GM18868 (cell line): Measurements from ENCODE around the gene SNRPA.
"Not testable (repeated sequence)": the region's sequence is repeated elsewhere in the genome, so short reads cannot be mapped to it uniquely, and the experiment has no call there.

Source experiments
- ATAC-seq: cut with Tn5 transposase; IDR thresholded peaks from one replicate; pipeline ENCODE4 v1.9.1; 2021; ENCODE audit warnings: mild to moderate bottlenecking, moderate library complexity; ENCODE audit not compliant: unreplicated experiment

The SNRPA gene

DNA sequence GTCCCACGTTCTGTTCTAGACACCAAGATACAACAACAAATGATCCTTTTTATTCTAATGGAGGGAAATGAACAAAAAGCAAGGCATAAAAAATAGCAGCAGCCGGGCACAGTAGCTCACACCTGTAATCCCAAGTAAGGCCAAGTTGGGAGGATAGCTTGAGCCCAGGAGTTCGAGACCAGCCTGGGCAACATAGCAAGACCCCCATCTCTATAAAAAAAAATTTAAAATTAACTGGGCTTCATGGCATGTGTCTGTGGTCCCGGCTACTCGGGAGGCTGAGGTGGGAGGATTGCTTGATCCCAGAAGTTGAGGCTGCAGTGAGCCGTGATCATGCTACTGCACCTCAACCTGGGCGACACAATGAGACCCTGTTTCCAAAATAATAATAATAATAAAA lies 25.4 kb downstream of the SNRPA start:
- ATAC-seq: no peak

DNA sequence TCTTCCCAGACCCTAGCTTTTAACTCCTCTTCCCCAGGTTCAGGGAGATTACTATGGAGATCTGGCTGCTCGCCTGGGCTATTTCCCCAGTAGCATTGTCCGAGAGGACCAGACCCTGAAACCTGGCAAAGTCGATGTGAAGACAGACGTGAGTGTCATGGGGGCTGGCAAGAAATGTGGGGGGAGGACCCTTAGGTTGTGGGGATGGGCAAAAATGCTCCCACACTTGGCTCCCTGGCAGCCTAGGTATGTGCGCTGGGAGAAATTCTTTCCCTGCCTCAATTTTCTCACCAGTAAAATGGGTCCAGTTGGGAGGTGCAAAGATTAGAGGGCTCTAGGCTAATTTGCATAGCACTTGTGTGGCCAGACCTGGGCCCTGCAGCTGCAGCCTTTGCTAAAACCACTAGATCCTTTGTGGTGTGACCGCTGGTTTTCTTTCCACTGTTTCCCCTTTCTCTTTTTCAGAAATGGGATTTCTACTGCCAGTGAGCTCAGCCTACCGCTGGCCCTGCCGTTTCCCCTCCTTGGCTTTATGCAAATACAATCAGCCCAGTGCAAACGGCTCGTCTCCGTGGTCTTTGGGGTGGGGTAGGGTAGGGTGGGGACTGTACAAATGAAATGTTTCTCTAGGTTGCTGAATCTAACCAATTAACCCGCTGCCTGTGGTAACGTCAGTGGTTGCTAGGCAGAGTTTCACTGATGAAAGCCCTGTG lies 26.1 kb downstream of the SNRPA start:
- peak; percentile 65 for ATAC-seq

DNA sequence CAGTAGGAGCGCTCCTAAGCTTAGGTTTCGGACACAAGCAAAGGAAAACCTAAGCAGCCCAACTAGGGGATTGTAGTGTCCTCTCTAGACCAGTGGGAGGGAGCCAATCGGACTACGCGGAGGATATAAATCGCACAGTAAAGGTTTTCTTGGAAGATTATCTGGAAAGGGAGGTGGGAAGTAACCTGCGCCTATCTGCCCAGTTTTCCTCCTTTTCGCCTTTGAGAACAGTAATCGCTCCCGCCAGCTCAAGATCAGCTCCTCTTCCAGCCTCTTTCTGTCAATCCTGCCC lies 26.6 kb downstream of the SNRPA start:
- ATAC-seq: no peak

DNA sequence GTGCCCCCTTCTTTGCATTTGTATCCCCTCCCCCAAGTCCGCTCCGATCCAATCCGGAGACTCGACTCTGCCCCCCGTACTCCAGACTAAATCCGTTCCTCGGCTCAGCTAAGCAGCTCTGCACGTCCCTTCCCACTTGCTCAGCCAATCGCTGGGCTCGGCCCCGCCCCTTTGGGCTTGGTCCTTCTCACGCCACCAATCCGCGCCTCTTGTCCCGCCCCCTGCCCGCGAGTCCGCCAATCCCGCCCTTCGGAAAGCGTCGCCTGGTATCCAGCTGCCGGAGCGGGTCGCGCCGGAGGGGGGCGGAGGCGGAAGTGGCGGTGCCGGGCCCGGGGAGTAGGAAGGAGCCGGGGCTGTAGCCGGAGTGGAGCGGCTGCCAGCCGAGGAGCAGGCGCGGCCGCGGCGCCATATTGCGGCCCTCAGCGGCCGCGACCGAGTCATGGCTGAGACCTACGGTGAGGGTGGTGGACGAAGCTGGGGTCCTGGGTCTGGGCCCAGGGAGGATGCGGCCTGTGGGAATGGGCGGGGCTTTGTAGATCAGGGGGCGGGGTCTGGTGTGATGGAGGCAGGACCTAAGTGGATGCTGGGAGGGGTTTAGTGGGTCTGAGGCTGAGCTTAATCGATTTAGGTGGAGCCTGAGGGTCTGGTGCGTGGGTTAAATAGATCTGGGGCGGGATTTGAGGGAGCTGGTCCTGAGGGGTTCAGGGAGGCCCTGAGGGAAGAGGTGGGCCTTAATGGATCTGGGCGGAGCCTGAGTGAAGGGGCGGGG lies 27.1 kb downstream of the SNRPA start, which contains the start of gene RAB4B:
Gene RAB4B (plus strand): TSS at position 311 of the 769 bp plus-strand sequence. CDS start 129 bp downstream, at position 440.
- peak; percentile 55 for ATAC-seq

DNA sequence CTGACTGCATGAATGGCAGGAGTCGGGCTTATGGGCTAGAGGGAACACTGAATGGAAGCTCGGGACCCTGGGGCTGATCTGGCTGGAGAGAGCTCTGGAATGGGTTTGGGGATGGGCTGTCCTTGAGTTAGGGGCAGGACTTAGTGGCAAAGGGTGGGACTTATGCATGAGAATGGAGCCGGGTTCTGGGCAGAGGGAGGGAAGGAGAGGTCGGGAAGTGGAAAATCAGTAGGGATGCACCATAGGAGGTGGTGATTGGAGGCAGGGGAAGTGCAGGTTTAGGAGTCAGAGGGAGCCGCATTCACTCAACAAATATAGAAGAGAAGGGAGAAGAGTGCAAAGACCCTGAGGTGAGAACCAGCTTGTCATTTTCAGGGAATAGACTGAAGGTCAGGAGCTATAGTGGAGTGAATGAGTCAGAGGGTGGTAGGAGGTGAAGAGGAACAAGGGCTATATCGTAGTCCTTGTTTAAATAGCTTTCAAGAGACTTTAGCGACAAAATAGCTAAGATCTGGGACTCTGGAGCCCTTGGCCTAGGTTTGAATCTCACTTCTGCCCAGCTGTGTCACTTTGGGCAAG lies 27.8 kb downstream of the SNRPA start:
- ATAC-seq: no peak

DNA sequence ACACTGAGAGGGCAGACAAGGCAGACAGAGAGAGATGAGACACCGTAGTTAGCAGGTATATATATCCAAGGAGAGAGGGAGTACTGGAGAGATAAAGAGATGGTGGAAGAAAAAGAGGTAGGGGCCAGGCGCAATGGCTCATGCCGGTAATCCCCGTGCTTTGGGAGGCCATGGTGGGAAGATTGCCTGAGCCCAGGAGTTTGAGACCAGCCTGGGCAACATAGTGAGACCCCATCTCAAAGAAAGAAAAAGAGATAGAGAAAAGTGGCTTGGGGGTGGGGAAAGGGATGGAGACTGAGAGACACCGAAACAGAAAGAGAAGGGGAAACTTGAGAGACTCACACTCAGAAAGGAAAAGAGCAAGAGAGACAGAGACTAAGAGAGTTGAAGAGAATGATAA lies 29.6 kb downstream of the SNRPA start:
- ATAC-seq: no peak

DNA sequence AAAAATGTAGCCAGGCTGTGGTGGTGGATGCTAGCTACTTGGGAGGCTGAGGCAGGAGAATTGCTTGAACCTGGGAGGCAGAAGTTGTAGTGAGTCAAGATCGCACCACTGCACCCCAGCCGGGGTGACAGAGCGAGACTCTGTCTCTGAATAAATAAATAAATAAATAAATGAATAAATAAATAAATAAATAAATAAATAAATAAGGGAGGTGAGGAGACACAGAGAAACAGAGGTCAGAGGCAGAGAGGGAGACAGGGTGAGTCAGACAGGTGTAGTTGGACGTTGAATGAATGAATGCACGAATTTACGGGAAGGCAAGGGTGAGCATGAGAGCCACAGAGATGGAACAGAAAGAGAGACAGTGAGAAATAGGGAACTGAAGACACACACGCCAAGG lies 30.1 kb downstream of the SNRPA start:
- no peak for ATAC-seq

DNA sequence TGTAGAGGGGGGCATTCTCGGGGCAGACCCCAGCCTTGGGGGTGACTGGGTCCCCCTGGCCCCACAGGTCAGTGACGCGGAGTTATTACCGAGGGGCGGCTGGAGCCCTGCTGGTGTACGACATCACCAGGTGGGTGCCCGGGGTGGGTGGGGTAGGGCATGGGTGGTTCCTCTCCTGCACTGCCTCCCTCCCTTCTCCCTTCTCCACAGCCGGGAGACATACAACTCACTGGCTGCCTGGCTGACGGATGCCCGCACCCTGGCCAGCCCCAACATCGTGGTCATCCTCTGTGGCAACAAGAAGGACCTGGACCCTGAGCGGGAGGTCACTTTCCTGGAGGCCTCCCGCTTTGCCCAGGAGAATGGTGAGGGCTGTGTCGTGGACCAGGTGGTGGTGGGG lies 32.7 kb downstream of the SNRPA start:
- ATAC-seq: no peak

DNA sequence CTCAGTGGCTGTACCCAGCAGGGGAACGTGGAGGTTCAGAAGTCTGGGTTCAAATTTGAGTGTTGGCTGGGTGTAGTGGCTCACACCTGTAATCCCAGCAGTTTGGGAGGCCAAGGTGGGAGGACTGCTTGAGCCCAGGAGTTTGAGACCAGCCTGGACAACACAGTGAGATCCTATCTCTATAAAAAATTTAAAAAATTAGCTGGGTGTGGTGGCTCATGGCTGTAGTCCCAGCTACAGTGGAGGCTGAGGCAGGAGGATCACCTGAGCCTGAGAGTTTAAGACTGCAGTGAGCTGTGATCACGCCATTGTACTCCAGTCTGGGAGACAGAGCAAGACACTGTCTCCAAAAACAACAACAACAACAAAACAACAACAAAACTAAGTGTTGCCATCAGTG lies 33.1 kb downstream of the SNRPA start:
- ATAC-seq: not testable (repeated sequence)

DNA sequence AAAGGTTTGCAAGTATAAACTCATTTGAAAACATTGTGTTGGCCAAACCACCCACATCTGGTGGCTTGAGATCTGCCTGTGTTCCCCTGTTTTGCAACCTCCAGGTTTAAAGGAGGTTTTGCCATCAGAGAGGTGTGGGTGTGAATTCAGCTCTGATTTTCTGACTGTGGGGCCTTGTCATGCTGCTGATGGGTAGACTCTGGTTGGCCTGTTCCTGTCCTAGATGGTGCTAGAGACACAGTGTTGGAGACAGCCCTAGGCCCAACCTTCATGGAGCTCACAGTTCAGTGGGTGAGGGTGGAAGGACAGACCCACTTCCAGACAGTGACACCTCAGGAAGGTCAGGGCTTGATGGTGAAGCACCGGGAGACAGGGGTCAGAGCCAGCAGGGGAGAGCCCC lies 34.5 kb downstream of the SNRPA start:
- no peak for ATAC-seq

DNA sequence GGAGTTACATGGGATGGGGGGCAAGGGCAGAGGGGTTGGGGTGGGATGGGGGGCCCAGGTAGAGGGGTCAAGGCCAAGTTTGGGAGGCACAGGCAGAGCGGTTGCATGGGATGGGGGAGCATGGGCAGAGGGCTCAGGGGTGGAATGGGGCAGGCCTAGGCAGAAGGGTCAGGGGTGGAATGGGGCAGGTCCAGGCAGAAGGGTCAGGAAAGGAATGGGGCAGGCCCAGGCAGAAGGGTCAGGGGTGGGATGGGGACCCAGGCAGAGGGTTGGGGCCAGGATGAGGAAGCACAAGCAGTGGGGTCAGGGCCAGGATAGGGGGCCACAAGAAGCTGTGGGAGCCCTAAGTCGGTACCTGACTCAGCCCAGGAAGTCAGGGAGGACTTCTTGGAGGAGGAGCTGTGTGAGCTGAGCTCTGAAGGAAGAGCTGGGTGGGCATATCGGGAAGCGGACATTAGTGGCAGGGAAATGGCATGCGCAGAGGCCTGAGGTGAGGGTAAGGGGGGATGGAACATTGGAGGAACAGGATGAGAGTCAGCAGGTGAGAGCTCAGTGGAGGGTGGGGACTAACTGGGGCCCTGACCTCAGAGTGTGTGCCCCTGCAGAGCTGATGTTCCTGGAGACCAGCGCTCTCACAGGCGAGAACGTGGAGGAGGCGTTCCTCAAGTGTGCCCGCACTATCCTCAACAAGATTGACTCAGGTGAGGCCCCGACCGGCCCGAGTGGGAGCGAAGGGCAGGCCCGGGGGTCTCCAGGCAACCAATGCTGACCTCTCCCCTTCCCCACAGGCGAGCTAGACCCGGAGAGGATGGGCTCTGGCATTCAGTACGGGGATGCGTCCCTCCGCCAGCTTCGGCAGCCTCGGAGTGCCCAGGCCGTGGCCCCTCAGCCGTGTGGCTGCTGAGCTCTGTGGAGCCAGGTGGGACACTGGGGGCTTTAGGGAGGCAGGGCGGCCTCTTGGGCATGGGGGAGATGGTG lies 35.3 kb downstream of the SNRPA start:
- no peak for ATAC-seq

DNA sequence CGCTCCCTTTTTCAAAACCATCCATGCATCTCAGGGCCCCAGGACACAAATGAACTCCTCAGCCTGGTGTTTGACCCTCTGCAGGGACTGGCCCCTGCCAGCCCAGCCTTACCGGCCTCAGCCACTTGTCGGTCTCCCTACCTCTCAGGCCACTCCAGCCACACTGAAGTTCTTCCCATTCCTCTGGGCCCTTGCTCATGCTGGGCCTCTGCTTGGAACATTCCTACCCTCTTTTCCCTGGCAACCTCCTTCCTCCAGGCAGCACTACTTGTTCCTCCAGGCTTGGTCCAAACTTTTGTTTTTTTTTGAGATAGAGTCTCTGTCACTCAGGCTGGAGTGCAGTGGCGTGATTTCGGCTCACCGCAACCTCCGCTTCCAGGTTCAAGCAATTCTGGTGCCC lies 40.3 kb downstream of the SNRPA start:
- ATAC-seq: no peak

DNA sequence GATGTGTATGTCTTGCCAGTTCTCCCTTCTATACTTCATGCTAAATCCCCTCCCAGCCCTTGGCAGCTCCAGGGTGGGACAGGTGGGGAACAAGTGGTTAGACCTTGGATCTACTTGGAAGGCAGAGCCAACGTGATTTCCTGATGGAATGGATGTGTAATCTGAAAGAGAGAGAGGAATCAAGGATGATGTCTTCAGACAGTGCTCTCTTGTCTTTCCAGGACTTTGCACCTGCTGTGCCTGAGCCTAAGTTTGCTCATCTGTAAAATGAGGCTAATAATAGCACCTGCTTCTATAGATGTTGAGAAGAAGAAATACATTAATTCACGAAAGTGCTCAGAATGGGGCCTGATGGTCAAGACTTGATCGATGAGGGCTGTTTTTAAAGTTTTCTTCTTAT lies 41.0 kb downstream of the SNRPA start:
- no peak for ATAC-seq

DNA sequence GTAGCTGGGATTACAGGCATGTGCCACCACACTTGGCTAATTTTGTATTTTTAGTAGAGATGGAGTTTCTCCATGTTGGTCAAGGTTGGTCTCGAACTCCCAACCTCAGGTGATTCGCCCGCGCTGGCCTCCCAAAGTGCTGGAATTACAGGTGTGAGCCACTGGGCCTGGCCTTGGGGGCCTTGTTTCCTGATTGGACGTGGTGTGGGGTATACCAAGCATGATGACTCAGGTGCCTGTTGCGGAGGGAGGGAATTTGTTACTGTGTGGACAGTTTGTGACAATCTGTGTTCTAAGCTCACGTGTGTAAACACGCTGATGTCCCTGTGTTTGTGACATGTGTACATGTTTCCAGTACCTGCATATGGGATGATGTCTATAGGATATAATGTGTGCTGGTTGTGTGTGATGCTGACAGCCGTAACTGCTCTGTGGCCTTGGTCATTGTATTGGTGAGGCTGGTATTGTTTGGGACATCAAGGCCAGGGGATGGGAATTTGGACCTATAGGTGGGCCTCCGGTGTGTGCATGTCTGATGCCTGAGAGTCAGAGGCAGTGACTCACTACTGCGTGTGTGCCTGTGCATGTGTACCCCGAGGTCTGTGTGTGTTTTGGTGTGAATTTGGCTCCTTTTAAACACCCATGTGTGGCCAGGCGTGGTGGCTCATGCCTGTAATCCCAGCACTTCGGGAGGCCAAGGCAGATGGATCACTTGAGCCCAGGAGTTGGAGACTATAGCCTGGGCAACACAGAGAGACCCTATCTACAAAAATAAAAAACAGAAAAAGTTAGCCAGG lies 46.4 kb downstream of the SNRPA start:
- no peak for ATAC-seq

DNA sequence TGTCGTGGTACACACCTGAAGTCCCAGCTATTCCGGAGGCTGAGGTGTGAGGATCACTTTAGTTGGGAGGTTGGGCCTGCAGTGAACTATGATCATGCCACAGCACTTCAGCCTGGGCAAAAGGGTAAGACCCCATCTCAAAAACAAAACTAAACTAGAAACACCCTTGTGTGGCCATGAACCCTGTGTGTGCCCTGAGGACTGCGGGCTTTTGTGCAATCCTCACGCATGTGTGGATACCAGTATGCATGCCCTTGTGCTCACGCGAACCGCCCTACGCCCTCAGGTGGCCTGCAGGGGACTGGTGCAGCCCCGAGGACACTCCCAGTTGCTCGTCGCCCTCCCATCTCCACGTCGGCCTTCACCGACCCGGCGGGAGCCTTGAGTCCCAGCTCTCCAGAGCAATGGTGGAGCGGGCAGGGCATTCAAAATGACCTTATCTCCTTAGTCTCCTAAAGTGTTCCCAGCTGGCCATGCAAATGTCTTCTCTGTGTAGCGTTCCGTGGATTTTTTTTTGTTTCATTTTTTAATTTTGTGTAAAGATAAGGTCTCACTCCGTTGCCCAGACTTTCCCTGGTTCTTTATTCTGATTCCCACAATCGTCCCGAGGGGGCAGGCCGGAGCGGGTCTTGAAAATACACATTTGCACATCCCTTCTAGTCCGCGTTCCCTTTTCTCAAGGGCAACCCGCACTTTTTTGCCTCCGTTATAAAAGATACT lies 47.1 kb downstream of the SNRPA start:
- peak; percentile 20 for ATAC-seq

DNA sequence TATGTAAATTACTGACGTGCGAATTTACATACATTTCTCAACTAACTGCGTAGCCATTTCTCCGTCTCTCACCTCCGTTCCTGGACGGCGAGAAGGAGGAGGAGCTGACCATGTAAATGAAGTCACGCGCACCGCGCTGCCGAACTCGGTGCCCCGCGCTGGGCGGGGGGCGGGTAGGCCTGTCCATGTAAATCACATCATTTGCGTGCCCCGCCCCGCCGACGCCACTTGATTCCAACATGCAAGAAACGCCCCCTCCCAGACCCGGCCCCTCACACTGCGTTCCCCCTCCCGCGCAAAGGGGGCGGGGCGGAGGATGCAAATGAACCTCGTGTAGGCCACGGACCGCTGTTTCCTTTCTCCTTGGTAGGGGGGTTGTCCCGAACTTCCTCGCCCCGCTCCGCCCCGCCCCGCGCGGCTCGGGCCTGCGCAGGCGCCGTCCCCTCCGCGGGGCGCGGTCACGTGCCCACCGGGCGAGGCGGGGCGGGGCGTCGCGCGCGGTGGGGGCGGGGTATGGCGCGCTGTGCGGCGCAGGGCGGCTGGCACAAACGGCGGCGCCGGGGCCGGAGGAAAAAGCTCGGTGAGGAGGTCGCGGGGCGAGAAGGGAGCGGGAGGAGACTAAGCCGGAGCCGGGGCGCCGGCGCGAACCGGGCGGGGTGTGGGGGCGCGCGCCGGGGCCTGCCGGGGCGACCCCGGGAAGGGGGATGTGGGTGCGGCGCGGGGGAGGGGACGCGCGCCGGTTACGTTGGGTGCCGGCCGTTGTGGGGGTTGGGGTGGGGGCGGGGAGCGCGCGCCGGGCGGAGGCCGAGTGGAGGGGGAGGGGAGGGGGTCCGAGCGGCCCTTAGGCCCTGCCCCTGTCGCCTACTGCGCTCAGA lies 47.9 kb downstream of the SNRPA start, which contains the start of gene EGLN2:
Gene EGLN2 (plus strand): TSS at position 509 of the 875 bp plus-strand sequence. CDS start 1,382 bp downstream, outside the sequence.
- ATAC-seq: peak; percentile 74

DNA sequence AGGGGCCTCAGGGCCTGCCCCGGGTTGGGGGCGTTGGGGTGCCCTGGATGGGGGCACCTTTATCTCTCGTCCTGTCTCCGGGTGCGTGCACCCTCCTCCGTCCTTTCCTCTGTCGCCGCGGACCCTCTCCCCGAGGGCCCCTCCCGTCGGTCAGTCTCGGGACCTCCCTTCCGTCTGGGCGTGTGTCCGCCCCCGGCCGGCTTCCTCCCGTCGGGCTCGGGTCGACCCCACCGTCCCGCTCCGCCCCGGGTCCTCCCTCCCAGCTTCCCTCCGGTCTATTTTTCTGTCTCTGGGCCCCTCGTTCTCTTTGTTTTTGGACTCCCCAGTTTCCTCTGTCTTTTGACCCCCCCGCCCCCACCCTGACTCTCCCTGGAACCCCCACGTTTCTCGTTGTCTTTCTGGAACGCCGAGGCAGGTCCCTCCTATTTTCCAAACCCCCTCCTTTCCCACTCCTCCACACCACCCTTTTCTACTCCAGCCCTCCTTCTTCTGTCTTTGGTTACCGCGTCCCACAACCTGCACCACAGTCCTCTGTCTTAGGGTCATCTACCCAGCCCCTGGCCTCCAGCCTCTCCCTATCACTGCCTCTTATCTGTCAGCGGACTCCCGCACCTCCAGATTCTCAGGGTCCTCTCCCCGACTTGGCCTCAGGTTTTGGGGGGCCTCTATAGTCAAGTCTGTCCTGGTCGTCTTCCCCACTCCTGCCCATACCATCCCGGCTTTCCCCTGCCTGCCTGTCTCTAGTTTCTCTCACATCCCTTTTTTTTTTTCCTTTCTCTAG lies 48.7 kb downstream of the SNRPA start:
- no peak for ATAC-seq
